Neural crest cell (in vitro differentiated cells): Measurements from ENCODE around the gene PABPN1. TPM values are rescaled to one million over a fixed set of nuclear protein-coding genes. Genes with fewer than 3 reads are reported as not detected.

ENCODE experiments used
- DNase-seq: peaks from one replicate; pipeline ENCODE4 v3.0.0; 2021; ENCODE audit warnings: low read depth, mixed read lengths, low spot score
- H3K27ac Mint-ChIP-seq: one replicate; pipeline ENCODE4 v1.8.0; 2021; ENCODE audit warnings: mild to moderate bottlenecking, mixed read lengths; ENCODE audit not compliant: unreplicated experiment
- H3K27me3 Mint-ChIP-seq: 2 replicates; pipeline ENCODE4 v1.8.0; 2021; ENCODE audit warnings: low read depth, mild to moderate bottlenecking, mixed read lengths
- H3K36me3 Mint-ChIP-seq: 2 replicates; pipeline ENCODE4 v1.8.0; 2021; ENCODE audit warnings: low read depth, mild to moderate bottlenecking, mixed read lengths
- H3K4me1 Mint-ChIP-seq: 2 replicates; pipeline ENCODE4 v1.8.0; 2021; ENCODE audit warnings: mixed read lengths
- H3K4me3 Mint-ChIP-seq: one replicate; pipeline ENCODE4 v1.8.0; 2021; ENCODE audit warnings: mild to moderate bottlenecking, mixed read lengths
- H3K9me3 Mint-ChIP-seq: 2 replicates; pipeline ENCODE4 v1.8.0; 2021; ENCODE audit warnings: mixed read lengths
- total RNA-seq: library from RNA; stranded (reverse); gene quantifications from 2 replicates; pipeline ENCODE4 v1.2.1, GENCODE V29; 2021
- TF ChIP-seq, protein P1 (sequence below): fragments of 200-600 bp; sonication (generic); conservative IDR thresholded peaks from 2 replicates; pipeline ENCODE4 v1.5.0; 2021; ENCODE audit warnings: antibody characterized with exemption, mild to moderate bottlenecking

PABPN1 gene
- total RNA-seq, 1 donor from 2014 or later: 379 TPM

DNA sequence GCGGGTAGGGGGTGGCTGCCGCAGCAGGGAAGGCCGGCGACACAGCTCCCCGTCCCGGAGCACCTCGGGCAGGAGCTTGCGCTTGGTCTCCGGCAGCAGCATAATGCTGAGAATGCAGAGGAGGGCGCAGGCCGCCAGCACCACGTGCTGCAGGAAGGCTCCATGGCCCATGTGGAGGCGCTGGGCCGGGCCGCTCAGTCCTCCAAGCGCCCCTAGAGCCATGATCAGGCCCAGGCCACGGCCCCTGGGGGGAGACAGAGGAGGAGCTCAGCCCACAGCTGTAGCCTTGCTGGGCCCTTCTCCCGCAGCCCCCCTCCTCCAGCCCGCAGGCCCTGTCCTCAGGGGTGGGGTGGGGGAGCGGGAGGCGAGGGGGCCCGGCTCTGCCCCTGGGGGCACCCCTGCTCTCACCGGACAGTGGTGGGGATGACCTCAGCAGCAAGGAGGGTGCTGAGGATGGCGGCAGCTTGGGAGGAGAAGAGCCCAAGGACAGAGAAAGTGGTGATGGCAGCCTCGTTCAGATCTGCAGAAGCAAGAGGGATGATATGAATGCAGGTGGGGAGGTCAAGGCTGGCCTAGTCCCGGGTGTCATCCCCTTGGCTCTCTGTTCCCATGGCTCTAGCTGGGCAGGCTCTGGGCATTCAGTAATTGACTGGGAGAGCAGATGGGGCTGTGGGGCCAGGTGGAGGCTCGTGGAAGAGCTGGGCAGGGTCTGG lies 25.6 kb downstream of the PABPN1 start:
- peaks cover 13% of the 10 kb centered on the region for H3K4me1 Mint-ChIP-seq
- peaks cover 15% of the 10 kb centered on the region for H3K27me3 Mint-ChIP-seq
- TF ChIP-seq, protein P1, sequence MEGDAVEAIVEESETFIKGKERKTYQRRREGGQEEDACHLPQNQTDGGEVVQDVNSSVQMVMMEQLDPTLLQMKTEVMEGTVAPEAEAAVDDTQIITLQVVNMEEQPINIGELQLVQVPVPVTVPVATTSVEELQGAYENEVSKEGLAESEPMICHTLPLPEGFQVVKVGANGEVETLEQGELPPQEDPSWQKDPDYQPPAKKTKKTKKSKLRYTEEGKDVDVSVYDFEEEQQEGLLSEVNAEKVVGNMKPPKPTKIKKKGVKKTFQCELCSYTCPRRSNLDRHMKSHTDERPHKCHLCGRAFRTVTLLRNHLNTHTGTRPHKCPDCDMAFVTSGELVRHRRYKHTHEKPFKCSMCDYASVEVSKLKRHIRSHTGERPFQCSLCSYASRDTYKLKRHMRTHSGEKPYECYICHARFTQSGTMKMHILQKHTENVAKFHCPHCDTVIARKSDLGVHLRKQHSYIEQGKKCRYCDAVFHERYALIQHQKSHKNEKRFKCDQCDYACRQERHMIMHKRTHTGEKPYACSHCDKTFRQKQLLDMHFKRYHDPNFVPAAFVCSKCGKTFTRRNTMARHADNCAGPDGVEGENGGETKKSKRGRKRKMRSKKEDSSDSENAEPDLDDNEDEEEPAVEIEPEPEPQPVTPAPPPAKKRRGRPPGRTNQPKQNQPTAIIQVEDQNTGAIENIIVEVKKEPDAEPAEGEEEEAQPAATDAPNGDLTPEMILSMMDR: no peak
- H3K4me3 Mint-ChIP-seq: no peak overlapping the region
- H3K36me3 Mint-ChIP-seq: peaks cover 11% of the 10 kb centered on the region
- H3K27ac Mint-ChIP-seq: no peak overlapping the region
- H3K9me3 Mint-ChIP-seq: peaks cover 13% of the 10 kb centered on the region
- no peak for DNase-seq

DNA sequence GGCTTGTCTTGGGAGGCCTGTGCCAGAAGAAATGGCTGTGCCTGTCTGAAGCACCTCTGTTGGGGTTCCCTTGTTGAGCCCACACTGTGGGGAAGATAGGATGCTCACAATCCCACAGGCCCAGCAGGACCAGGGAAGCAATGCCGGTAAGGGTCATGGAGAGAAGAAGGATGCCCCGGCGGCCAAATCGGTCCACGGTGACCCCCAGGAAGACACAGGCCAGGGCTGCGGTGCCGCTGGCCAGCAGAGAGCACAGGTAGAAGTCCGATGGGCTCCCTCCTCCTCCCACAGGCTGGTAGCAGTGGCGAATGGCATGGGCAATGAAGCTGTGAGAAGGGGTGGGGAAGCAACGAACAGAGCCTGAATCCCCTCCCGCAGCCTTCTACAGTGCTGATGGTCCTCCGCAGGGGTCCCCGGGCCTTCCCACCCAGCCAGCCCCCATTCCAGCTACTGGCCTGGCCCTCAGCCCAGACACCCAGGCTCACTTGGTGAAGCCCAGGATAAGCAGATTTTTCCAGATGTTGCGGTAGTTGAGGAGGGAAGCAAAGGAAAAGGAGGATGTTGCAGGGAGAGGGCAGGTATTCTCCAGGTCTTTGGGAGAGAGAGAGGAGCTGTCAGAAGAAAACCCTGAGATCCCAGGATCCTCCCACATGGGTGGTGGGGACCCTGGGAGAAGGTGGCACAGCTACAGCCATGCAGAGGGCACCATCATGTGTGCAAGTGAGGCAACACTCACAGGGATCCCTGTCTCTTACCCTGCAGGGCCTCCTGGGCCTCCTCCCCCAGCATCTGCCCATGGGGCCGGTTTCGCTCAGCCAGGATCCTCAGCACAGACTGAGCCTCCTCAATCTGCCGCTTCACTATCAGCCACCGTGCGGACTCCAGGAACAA lies 26.4 kb downstream of the PABPN1 start:
- Mint-ChIP-seq H3K4me1 (peaks cover 13% of the 10 kb centered on the region), H3K27ac (no peak overlapping the region), H3K27me3 (peaks cover 15% of the 10 kb centered on the region), H3K9me3 (peaks cover 13% of the 10 kb centered on the region), H3K4me3 (no peak overlapping the region), H3K36me3 (peaks cover 11% of the 10 kb centered on the region)
- TF ChIP-seq, protein P1: no peak
- DNase-seq: no peak

DNA sequence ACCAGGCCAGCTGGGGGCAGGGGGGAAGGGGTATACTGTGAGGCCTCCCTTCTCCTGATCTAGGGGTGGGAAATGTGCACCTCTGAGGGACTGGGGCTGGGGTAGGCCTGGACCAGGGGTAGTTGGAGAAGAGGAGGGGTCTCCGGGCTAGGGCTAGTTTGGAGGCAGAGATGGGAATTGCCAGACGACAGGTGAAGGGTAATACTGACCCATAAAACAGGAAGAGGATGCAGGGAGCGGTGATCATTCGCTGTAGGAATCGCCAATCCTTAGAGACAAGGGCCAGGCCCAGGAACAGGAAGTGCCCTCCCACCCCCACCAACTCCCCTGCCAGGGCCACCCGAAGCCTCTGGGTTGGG lies 27.0 kb downstream of the PABPN1 start:
- Mint-ChIP-seq H3K27me3 (peaks cover 20% of the 10 kb centered on the region), H3K36me3 (peaks cover 11% of the 10 kb centered on the region), H3K27ac (no peak overlapping the region), H3K9me3 (peaks cover 10% of the 10 kb centered on the region), H3K4me1 (peaks cover 19% of the 10 kb centered on the region), H3K4me3 (no peak overlapping the region)
- TF ChIP-seq, protein P1: no peak
- no peak for DNase-seq

DNA sequence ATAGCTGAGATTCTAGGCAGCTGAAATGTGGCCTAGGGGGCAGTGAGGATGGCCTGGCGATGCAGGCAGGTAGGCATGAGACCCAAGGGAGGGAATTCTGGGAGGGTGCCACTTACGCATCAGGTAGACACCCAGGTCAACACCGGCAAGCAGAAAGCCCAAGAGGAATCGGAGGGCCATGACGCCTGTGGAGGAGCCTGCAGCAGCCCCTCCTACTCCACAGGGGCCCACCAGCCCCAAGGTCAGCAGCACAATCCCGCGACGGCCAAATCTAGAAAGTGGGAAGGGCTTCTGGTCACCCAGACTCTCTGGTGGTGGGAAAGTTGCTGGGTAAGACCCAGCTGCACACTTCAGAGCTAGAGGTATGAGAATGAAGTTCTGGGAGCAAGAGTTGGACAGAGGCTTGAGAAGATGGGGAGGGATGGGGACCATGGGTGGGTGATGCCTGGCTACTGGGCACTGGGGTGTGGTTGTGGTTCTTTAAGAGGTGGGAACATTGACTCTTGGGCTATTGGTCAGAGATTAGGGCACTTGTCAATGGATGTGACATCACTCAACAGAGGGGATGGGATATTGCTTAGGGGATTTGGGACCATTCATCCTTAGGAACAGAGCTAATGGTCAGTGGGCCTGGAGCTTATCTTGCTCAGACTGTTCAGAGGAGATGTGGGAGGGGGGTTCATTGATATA lies 28.0 kb downstream of the PABPN1 start:
- DNase-seq: no peak
- peaks cover 10% of the 10 kb centered on the region for H3K9me3 Mint-ChIP-seq
- H3K4me3 Mint-ChIP-seq: peak overlapping the region; percentile 83
- no peak overlapping the region for H3K27ac Mint-ChIP-seq
- TF ChIP-seq, protein P1: no peak
- H3K27me3 Mint-ChIP-seq: peaks cover 30% of the 10 kb centered on the region
- peaks cover 11% of the 10 kb centered on the region for H3K36me3 Mint-ChIP-seq
- H3K4me1 Mint-ChIP-seq: peaks cover 29% of the 10 kb centered on the region

DNA sequence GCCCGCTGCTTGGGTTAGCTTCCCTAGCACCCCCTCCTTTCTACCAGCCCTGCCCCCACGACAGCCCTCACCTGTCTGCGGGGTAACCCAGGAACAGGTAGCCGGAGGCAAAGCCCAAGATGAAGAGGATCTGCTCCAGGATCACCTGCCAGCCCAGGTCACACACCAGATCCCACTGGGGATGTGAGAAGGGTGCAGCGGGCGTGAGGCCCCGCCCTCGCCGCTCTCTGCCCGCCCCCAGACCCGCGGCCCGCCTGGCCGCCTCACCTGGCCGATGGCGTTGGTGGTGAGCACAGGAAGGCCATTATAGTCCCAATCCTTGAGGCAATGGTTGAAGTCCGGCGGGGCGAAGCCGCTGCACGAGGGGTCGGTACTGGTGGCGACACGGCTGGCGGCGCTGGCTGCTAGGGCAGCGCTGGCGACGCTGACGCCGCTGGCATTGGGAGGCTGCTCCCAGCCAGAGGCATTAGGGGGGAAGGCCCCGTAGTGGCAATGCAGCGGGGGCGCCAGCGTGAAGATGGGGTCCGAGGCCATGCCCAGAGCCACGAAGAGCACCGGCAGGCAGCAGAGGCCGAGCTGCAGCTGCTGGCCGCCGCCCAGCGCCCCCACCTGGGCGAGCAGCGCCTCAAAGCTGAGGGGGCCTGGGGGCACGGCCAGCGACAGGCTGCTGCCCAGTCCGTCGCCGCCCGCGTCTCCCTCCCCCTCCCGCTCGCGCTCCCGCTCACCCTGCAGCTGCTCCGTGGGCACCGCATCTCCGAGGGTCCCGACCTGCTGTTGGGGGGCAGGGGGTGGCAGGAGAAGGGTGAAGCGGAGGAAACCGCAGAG lies 30.6 kb downstream of the PABPN1 start:
- Mint-ChIP-seq H3K4me1 (peaks cover 32% of the 10 kb centered on the region), H3K4me3 (peak overlapping the region; percentile 84), H3K27me3 (peaks cover 32% of the 10 kb centered on the region), H3K9me3 (peaks cover 10% of the 10 kb centered on the region), H3K36me3 (peaks cover 15% of the 10 kb centered on the region), H3K27ac (no peak overlapping the region)
- TF ChIP-seq, protein P1: peak; percentile 28
- peak; percentile 36 for DNase-seq
